Stimulated activated naive CD8-positive, alpha-beta T cell treated with anti-CD3 and anti-CD28 coated beads, Interleukin-15, amount 100 ng/mL, for 72 hours (primary cell): ENCODE results near the gene BAG5.
"Not testable (repeated sequence)": the region's sequence is repeated elsewhere in the genome, so short reads cannot be mapped to it uniquely, and the experiment has no call there.

Source experiments
- ATAC-seq: fragments of 150-1000 bp; cut with Tn5 transposase; 2 replicates; pipeline ENCODE4 v1.10.0; 2021; ENCODE audit warnings: mild to moderate bottlenecking, moderate library complexity
- DNase-seq, 2 donors: peaks; one replicate each; pipeline ENCODE4 v3.0.0; 2021 to 2022
- H3K27ac Mint-ChIP-seq, 2 donors: one replicate each; pipeline ENCODE4 v1.8.0; 2022; ENCODE audit warnings: mild to moderate bottlenecking in 2 of 2, mixed read lengths in 2 of 2, moderate library complexity in 2 of 2
- H3K27me3 Mint-ChIP-seq: one replicate; pipeline ENCODE4 v1.8.0; 2022; ENCODE audit warnings: mixed read lengths
- H3K4me1 Mint-ChIP-seq: one replicate; pipeline ENCODE4 v1.8.0; 2022; ENCODE audit warnings: mild to moderate bottlenecking, mixed read lengths
- H3K4me3 Mint-ChIP-seq, 2 donors: one replicate each; pipeline ENCODE4 v1.8.0; 2022; ENCODE audit warnings: mild to moderate bottlenecking in 2 of 2, mixed read lengths in 2 of 2, moderate library complexity in 1 of 2
- H3K9me3 Mint-ChIP-seq, 2 donors: one replicate each; pipeline ENCODE4 v1.8.0; 2022; ENCODE audit warnings: mixed read lengths in 2 of 2

BAG5 gene

GRCh38 chr14:103517174-103517566 lies 45.3 kb downstream of the BAG5 start:
- Mint-ChIP-seq H3K4me1 (peaks cover 20% of the 10 kb centered on the region), H3K27ac (peak overlapping the region in 1 of 2 donors; percentile 68), H3K9me3 (no peaks in the 10 kb centered on the region), H3K4me3 (no peak overlapping the region), H3K27me3 (peaks cover 10% of the 10 kb centered on the region)
- ATAC-seq: no peak
- no peak for DNase-seq

- Mint-ChIP-seq H3K9me3 (no peaks in the 10 kb centered on the region), H3K27ac (peak overlapping the region in 1 of 2 donors; percentile 68), H3K27me3 (peaks cover 10% of the 10 kb centered on the region), H3K4me1 (peaks cover 20% of the 10 kb centered on the region), H3K4me3 (no peak overlapping the region)
- ATAC-seq (no peak), DNase-seq (no peak)
Observed at GRCh38 chr14:103516426-103517173, 45.9 kb downstream of the BAG5 start.

DNA sequence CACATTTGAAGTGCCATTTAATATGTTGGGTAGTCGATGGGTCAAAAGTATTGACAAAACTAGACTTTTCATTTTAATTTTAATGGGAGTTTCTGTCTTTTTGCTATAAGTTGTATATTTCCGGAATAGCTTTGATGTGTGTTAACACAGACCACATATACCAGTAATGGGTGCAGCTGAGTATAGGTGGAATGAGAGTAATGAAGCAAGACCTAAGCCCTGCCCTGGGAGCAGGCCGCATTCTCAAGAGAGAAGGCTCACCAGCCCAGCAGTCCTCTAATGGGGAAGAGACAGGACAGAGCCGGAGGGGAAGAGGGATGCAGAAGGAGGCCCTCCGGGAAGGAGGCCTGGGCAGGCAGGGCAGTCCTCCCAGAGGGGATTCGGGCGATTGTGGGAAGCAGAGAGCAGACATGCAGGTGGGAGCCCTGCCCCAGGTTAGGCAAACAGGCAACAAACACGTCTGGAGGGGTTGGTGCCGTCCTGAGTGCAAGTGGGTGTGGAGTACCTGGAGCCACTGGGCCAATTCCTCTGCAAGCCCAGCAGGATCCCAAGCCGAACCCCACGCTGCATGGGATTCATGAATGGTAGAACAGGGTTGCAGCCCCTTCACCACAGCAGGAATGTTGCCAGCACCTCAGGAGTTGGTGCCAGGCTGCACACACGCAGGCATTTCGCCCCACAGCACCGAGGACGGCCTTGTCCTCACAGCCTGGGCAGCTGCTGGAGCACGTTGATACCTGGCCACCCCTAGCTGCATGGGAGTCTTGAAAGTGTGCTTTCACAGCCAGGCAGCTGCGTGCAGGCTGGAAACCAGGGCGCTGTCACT lies 47.6 kb downstream of the BAG5 start:
- Mint-ChIP-seq H3K4me1 (peaks cover 12% of the 10 kb centered on the region), H3K4me3 (no peak overlapping the region), H3K27me3 (peaks cover 6% of the 10 kb centered on the region), H3K27ac (peak overlapping the region in 1 of 2 donors; percentile 85), H3K9me3 (no peaks in the 10 kb centered on the region)
- ATAC-seq: no peak
- DNase-seq: no peak

DNA sequence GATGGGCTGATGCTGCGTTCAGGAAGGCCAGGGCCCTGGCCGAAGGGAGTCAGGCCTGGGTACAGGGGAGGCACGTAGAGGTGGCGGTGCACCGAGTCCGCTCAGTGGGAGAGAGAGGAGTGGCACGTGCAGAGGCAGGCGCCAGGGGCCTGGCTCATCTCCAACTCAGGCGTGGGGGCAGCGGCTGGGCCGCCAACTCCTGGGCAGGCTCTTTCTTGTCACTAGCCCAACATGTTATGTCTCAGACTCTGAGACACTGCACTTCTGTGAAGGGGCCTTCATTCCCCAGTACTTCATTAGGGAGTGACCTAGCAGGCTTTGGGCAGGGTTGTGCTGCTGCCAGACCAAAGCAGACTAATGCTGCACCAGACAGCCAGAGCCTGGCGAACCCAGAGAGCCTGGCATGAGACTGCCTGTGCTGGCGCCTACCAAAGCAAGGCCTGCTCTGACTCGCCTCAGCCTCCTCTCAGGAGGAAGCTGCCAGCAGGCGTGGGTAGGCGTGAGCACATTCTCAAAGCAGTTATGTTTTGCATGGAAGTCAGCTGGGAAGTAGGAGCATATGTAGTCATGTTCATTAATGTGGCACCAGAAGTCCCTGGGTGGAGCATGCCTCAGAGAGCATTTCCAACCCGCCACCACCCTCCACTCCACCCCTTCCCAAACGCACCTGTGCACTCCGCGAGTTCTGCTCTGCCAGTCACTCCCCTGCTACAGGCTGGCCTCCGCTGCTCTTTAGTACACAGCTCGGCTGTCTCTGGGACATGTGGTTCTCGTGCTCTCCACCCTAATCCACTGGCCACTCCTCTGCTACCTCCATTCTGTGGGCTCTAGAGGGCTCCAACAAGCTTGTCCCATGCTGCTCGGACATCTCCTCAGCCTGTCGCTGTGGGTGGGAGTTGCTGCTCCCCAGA lies 49.5 kb downstream of the BAG5 start:
- H3K4me3 Mint-ChIP-seq: no peak overlapping the region
- no peaks in the 10 kb centered on the region for H3K4me1 Mint-ChIP-seq
- no peaks in the 10 kb centered on the region for H3K9me3 Mint-ChIP-seq
- DNase-seq (no peak), ATAC-seq (peak; percentile 37)
- no peak overlapping the region for H3K27ac Mint-ChIP-seq
- H3K27me3 Mint-ChIP-seq: no peaks in the 10 kb centered on the region

- H3K9me3 Mint-ChIP-seq, H3K4me1 Mint-ChIP-seq, H3K4me3 Mint-ChIP-seq, ATAC-seq, H3K27me3 Mint-ChIP-seq, DNase-seq: not testable (repeated sequence)
- H3K27ac Mint-ChIP-seq: peak overlapping the region in 1 of 2 donors; percentile 57
Observed at GRCh38 chr14:103512180-103512579, 50.3 kb downstream of the BAG5 start.

- ATAC-seq (no peak), DNase-seq (no peak)
- H3K27me3 Mint-ChIP-seq: no peaks in the 10 kb centered on the region
- no peaks in the 10 kb centered on the region for H3K9me3 Mint-ChIP-seq
- H3K4me1 Mint-ChIP-seq: no peaks in the 10 kb centered on the region
- H3K27ac Mint-ChIP-seq: peak overlapping the region in 1 of 2 donors; percentile 19
- H3K4me3 Mint-ChIP-seq: no peak overlapping the region
Observed at GRCh38 chr14:103510724-103511693, 51.4 kb downstream of the BAG5 start.

GRCh38 chr14:103509864-103510723 lies 52.4 kb downstream of the BAG5 start:
- H3K27ac Mint-ChIP-seq: peak overlapping the region; percentile 17 to 60
- H3K4me1 Mint-ChIP-seq: no peaks in the 10 kb centered on the region
- no peak for DNase-seq
- no peak overlapping the region for H3K4me3 Mint-ChIP-seq
- H3K9me3 Mint-ChIP-seq: no peaks in the 10 kb centered on the region
- H3K27me3 Mint-ChIP-seq: no peaks in the 10 kb centered on the region
- ATAC-seq: no peak

GRCh38 chr14:103508521-103509329 lies 53.7 kb downstream of the BAG5 start:
- Mint-ChIP-seq H3K4me1 (no peaks in the 10 kb centered on the region), H3K4me3 (no peak overlapping the region), H3K9me3 (no peaks in the 10 kb centered on the region), H3K27ac (no peak overlapping the region), H3K27me3 (no peaks in the 10 kb centered on the region)
- ATAC-seq (no peak), DNase-seq (no peak)

GRCh38 chr14:103507751-103508150 lies 54.7 kb downstream of the BAG5 start:
- DNase-seq: no peak
- ATAC-seq: no peak
- no peaks in the 10 kb centered on the region for H3K4me1 Mint-ChIP-seq
- no peaks in the 10 kb centered on the region for H3K27me3 Mint-ChIP-seq
- no peaks in the 10 kb centered on the region for H3K9me3 Mint-ChIP-seq
- H3K4me3 Mint-ChIP-seq: no peak overlapping the region
- no peak overlapping the region for H3K27ac Mint-ChIP-seq
